NCI-H2196 (cell line): ENCODE measurements around the gene SPATA25.
"Not testable (repeated sequence)": the region's sequence is repeated elsewhere in the genome, so short reads cannot be mapped to it uniquely, and the experiment has no call there.

Experiments used
- DNase-seq: peaks from one replicate; lab custom pipeline; 2025; ENCODE audit not compliant: unreplicated experiment; lab: John Stamatoyannopoulos, UW

Gene SPATA25

DNA sequence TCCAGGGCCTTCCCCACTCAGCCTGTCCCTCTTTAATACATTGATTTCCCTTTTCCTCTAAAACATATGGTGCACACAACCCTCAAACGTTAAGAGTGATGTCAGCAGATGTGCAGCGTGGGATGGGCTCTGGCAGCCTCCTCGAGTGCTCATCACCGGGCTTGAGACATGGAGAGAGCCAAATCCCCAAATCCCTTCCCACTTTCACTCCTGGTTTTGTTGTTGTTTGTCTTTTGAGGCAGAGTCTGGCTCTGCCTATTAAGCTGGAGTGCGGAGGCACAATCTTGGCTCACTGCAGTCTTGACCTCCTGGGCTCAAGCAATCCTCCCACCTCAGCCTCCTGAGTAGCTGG is 30.3 kb upstream of the SPATA25 start:
- no peak for DNase-seq

DNA sequence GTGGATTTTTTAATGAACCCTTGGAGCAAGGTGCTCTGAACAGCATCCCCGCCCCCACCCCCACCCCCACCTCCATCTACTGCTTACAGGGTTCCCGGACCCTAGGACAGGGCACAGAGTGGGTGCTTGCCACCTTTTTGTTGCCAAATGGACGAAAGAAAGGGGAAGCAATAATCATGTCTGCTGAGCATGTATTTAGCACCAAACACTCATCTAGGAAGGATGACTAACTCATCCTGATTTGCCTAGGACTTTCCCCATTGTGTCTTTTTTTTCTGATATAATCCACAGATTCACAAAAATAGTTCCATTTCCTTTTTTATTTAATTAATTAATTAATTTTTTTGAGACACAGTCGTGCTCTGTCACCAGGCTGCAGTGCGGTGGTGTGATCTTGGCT is 25.7 kb upstream of the SPATA25 start:
- no peak for DNase-seq

DNA sequence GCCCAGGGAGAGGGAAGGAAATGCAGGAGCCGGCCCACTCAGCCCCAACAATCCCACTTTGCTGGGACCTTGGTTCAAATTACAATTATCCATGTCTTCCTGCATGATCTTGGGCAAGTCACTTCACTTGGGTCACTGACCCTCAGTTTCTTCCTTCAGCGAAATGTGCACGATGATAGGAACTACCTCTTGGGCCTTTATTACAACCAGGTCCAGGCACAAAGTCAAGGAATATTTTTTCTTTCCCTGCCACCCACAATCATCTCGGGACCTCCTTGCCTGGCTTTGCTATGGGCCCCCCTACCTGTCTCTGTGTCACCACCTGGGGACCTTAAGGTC is 24.9 kb upstream of the SPATA25 start:
- no peak for DNase-seq

DNA sequence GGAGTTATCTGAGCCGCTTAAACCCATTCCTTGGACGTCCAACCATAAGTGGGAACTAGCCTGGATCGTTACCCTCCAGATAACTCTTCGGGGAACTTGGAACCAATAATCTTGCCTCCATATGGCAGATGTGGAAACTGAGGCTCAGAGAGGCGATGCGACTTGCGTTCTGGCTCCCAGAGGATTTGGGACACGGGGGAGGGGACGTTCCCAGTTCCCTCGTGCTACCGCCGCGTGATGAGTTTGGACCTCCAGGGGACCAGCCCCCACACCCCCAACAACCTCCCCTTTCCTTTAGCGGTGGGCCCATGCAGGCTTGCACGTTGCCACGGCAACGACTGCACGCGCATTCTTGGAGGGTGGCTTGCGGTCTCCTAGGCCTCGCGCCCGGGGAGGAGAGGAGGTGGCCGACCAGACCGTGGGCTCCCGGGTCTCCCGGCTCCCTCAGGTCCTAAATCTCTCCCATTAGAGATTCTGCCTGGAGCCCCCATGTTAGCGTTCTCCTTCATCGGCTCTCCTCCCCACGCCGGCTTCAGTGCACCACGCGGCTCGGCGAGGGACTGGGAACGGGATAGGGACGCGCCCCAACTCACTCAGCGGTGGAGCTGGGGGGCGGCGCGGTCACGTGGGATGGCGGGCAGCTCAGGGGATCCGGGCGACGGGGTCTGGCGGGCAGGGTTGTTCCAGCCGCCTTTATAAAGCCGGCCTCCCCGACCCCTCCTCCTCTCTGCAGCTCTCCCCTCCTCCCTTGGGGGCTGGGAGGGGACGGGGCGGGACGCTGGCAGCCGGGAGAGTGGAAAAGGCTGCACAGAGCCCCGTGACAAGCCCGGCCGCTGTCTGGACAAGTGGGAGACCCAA is 24.3 kb upstream of the SPATA25 start, which contains the start of gene PLTP:
Gene PLTP, minus strand, starts transcription at position 670 of the 858 bp plus-strand sequence. CDS start 703 bp downstream, outside the sequence.
- DNase-seq: no peak

DNA sequence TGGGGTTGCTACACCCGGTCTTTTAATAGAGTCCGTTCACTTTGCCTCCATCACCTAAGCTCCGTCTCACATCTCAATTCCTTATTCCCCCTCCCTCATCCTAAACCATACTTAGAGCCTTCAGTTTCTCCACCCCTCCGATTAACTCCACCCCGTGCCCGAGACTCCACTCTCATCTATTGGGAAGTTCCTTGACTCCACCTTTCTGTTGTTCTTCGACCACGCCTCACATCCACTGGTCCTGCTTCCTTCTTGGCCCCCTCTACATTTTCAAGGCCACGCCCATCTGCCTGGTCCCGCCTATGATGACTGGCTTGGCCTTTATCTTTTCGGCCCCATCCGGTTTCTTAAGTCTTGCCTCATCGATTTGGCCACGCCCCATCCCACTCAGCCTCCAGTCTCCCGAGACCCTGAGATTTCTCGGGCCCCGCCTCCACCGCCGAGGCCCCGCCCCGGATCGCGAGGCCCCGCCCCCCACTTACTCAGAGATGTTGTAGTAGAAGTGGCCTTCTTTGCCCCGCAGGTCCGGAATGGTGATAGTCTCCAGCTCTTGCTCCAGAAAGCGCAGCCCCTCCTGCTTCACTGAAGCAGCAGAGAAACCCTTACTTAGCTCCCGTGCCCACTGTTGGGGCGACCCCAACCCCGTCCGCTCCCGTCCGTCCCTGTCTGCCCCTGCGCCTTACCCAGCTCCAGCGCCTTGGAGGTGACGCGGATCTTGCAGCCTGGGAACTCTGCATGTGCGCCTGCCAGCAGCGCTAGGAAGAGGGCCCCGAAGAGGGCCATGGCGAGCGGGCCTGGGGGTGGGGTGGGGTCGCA is 23.5 kb upstream of the SPATA25 start:
- no peak for DNase-seq

DNA sequence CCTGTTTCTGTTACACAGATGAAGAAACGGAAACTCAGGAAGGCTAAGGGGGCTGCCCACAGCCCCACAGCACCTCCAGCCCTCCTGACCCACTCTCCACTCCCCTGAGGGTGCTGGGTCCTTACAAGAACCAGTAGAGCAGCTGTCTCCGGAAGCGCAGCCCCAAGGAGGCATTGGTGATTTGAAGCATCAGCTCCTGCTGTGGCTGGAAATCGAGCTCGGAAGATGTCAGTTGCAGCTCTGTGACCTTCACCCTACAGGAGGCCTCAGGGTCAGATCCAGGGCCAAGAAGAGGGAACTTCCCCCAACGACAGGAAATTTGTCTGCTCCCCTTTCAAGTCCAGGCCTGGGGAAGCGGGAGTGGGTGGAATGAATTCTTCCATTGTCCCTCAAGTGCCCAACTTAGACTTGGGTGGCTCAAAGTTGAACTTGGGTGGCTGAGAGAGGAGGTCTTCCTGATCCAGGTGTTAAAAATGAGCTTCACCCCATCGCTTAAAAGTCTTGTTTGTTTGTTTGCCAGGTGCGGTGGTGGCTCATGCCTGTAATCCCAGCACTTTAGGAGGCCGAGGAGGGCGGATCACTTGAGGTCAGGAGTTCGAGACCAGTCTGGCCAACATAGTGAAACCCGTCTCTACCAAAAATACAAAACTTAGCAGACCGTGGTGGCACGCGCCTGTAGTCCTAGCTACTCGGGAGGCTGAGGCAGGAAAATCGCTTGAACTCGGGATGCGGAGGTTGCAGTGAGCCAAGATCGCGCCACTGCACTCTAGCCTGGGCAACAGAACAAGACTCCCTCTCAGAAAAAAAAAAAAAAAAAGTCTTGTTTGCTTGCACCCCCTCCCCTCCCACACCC is 22.6 kb upstream of the SPATA25 start:
- no peak for DNase-seq

DNA sequence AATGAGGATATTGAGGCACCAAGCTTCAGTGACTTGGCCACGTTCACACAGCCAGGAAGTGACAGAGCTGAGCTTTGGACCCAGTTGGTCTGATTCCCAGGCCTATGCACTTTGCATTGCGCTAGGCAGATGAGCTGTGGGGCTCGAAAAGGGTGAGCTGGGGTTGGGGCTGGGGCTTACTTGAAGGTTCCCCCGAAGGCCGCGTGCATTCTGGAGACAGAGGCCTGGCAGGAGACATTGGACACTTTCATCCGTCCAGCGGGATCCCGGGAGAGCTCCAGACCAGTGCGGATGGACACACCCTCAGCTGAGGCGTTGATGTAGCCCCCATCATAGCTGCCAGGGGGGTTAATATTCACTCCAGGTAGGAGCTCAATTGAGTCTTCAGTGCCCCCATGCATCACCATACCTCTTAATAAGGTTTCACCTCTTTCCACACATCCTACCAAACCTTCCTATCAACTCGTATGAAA is 21.9 kb upstream of the SPATA25 start:
- no peak for DNase-seq

DNA sequence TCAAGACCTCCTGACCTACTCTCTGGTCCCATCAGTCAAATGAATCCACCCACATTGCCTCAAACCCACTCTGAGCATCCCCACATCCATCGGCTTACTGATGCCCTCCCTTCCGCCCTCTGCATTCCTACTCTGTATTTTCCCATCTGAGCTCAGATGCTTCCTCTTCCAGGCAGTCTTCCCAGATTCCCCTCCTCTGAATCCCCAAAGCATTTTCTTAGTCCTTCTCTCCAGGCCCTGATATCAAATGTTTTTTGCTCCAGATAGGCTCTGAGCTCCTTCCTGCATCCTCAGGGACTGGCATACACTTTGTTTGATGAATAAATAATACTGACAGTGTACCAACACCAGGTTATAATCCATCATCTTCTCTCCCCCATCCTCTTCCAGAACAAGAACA is 20.7 kb upstream of the SPATA25 start:
- no peak for DNase-seq

DNA sequence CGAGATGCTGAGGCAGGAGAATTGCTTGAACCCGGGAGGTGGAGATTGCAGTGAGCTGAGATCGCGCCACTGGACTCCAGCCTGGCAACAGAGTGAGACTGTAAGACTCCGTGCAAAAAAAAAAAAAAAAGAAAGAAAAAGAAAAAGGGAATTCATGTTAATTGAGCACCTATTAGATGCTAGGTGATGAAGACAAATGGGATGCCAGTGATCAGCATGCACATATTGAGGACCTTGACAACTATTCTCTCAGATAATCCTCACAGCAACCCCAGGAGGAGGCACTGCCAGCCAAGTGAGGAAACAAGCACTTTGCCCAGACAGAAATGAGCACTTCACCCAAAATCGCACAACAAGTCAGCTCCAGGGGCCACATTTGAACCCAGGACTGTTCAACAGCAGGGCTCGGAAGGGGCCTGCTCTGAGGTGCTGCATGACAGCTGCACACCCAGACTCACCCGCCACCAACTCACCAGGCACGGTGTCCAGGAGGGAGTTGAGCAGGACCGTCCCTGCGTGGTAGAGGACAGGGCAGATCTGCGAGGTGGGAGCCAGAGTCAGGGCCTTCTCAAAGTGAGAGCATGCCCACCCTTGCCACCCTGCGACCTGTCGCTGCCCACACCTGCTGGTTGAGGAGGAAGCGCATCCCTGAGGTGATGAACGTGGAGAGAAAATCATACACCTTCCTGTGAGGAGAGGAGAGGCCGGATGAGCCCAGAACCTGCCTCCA is 20.0 kb upstream of the SPATA25 start:
- DNase-seq: no peak

DNA sequence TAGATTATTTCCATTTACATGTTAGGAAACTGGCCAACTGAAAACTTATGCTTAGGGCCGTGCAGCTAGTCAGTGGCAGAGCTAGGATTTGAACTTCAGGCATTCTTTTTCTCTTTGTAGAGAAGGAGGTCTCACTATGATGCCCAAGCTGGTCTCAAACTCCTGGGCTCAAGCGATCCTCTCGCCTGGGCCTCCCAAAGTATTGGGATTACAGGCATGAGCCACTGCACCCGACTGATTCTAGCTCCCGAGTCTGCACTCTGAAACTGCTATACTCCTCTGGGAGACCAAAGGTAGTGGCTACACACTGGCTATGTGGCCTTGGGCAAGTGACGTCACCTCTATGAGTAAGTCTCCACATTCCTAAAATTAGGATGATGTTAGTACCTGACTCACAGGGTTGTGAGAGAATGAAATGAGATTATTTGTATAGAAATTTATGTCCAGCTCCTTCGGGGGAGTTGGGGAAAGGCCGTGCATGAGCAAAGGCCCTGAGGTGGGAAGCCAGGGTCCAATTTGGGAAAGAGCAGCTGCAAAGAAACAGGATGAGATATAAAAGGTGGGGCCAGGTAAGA is 18.2 kb upstream of the SPATA25 start:
- DNase-seq: no peak

DNA sequence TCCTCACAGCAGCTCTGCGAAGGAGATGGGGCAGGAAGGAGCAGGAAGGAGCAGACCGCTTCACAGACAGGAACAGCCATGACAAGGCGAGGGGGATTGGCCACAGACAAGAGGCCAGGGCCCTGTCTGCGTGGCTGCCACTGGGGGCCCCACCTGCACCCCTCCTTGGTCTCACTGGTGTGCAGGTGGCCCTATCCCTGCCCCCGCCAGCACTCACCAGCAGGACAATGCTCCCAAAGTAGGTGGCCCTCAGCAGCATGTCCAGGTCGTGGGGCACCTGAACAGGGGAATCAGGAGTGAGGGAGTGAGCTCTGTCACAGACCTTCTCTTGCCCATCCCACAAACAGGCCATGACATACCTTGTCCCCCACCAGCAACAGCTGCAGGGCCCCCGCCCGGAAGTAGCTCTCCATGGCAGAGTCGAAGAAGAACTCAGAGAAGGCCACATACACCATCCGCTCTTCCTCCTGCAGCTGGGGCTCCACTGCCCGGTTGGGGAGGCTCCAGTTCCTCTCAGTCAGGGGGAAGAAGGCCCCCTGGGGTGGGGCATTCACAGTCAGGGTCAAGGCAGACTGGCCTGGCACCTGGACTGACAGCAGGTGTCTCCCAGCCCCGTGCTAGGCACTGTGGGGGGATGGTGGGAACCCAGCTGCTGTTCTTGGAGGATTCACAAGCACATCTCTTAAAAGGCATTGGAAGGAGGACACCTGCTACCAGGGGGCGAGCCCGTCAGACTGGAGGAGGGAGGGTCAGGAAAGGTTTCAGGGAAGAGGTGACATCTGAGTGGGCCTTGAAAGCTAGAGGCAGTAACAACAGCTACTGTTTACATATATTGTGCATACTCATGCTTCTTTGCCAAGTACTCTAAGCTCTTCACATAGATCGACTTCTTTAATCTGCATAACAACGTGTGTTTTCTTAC is 17.4 kb upstream of the SPATA25 start:
- DNase-seq: no peak

DNA sequence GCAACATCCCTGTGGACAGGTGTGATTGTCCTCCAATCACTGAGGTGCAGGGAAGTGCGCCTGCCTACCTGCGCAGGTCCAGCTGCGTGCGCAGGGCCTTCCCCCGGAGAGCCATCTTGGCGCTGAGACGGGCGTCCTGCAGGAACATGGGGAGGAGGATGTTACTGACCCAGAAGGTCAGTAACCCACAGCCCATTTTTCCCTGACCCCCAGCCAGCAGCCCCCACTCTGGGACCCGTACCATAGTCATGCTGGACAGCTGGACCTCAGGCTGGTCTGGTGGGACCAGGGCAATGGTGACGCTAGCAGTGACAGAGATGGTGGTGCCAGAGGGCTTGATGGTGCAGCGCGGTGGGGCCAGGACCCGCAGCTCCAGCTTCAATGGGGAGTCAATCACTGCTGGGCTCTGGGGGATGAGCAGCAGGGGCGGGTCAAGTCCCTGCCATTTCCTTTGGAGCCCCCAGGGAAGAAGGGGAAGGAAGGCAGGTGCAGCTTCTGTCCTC is 14.8 kb upstream of the SPATA25 start:
- no peak for DNase-seq

DNA sequence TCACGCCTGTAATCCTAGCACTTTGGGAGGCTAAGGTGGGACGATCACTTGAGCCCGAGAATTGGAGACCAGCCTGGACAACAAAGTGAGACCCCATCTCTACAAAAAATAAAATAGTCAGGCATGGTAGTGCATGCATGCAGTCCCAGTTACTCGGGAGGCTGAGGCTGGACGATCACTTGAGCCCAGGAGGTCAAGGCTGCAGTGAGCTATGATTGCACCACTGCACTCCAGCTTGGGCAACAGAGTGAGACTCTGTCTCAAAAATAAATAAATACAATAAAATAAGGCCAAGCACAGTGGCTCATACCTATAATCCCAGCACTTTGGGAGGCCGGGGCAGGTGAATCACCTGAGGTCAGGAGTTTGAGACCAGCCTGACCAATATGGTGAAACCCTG is 13.9 kb upstream of the SPATA25 start:
- not testable (repeated sequence) for DNase-seq

DNA sequence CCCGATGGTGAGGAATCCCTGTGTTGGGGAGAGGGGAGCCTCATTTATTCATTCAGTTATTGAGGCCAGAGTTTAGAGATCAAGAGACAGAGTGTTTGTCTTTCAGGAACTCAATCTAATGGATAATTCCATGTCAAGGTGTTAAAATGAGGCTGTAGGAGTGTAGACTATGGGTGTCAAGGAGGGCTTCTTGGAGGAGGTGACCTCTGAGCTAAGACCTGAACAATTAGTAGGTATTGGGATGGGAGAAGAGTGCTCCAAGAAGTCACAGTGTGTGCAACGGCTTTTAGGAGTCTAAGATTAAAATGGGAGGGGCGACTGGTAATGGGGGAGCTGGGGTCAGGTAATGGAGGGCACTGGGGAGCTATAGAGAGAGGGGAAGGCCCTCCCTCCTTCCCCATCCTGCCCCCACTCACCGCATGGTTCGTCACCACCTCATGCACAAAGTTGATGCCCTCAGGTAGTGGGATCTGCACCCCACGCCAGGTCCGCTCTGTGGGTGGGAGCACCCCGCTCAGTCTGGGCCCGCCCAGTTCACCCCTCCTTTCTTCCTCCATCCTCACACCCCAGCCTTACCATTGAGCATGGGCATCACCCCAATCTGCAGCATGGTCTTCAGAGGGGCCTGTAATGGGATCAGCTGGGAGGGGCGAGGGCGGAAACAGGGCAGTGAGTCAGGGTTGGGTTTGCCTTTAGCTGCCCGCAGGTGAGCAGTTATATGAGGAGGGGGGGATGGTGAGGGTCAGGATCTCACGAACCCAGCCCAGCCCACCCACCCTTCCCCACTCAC is 11.8 kb upstream of the SPATA25 start:
- no peak for DNase-seq

DNA sequence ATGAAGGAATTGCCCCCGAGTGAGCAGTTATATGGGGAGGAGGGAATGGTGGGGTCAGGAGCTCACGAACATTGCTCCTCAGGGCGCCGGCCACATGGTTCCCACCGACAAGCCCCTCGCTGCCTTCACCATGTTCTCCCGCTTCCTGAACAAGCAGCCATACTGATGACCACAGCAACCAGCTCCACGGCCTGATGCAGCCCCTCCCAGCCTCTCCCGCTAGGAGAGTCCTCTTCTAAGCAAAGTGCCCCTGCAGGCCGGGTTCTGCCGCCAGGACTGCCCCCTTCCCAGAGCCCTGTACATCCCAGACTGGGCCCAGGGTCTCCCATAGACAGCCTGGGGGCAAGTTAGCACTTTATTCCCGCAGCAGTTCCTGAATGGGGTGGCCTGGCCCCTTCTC is 10.9 kb upstream of the SPATA25 start:
- no peak for DNase-seq

DNA sequence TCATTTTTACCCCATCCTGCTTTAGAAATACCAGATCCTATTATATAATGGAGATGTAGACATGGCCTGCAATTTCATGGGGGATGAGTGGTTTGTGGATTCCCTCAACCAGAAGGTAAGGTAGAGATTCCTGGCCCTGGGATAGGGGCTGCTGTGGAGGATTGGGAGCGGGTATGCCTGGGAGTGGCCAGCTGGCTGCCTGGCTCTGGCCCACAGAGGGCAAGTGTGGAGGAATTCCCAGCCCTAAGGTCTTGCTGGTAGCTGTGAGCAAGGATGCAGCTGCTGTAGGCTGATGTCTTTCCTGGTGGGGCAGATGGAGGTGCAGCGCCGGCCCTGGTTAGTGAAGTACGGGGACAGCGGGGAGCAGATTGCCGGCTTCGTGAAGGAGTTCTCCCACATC is 10.3 kb upstream of the SPATA25 start:
- DNase-seq: no peak

DNA sequence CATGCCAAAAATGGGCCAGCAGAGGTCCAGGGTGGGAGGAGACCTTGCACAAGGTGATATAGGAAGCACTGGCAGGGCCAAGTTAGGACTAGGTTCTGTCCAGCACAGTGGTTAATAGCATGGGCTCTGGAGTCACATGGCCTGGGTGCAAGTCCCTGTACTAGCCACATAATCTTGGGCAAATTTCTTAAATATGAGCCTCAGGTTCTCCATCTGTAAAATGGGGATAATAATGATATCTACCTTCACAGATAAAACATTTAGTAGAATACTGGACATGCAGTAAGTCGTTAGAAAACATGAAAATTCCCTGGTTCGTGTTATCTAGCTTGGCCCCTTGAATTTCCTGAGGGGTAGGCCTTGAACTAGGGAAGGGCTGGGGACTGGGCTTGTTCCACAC is 9.9 kb upstream of the SPATA25 start:
- no peak for DNase-seq

DNA sequence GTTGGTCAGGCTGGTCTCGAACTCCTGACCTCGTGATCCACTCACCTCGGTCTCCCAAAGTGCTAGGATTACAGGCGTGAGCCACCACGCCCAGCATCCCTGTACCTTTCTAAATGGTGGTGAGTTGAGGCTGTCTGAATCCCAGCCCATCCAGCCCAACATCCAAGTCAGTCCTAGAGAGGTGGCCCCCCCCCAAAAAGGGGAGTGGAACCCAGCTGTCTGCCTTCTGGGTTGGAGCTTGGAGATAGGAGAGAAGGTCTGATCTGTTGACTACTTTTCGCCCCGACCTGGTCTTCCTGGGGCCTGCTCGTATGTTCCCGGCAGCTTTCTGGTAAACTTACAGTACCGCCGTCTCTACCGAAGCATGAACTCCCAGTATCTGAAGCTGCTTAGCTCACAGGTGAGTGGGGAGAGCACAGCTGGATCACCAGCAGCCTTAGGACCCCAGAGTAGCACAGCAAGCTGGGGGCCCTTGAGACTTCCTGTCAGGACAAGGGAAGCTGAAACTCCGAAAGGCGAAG is 9.3 kb upstream of the SPATA25 start:
- DNase-seq: no peak
